Stimulated activated CD4-positive, alpha-beta T cell treated with anti-CD3 and anti-CD28 coated beads, TNF-alpha, amount 100 ng/mL, for 24 hours (primary cell): ENCODE results near the gene PSPN.
A peak's percentile ranks its signal among the peaks of the same experiment; 100 is the strongest.

Experiments used
- DNase-seq, 3 experiments: peaks; one replicate each; pipeline ENCODE4 v3.0.0-alpha.2; 2020; ENCODE audit warnings: low read depth in 3 of 3

Gene PSPN, protein sequence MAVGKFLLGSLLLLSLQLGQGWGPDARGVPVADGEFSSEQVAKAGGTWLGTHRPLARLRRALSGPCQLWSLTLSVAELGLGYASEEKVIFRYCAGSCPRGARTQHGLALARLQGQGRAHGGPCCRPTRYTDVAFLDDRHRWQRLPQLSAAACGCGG

DNA sequence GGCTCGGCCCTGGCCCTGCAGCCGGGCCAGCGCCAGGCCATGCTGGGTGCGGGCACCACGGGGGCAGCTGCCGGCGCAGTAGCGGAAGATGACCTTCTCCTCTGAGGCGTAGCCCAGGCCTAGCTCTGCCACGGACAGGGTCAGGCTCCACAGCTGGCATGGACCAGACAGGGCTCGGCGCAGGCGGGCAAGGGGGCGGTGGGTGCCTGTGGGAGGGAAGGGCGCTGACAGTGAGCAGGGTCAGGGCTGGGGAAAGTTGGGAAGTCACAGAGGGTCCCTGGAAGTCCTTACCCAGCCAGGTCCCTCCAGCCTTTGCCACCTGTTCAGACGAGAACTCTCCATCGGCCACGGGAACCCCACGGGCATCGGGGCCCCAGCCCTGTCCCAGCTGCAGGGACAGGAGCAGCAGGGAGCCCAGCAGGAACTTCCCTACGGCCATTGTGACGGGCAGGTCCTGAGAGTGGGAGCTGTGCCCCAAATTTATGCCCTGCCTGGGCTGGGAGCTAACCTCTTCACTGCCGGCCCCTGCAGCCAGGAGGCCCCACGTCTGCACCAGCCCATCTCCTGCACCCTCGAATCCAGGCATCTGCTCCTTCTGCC, at the start of gene PSPN:
Gene PSPN, minus strand, starts transcription at position 523 of the 600 bp plus-strand sequence. Its CDS starts 84 bp downstream, at position 439.
- no peak for DNase-seq

DNA sequence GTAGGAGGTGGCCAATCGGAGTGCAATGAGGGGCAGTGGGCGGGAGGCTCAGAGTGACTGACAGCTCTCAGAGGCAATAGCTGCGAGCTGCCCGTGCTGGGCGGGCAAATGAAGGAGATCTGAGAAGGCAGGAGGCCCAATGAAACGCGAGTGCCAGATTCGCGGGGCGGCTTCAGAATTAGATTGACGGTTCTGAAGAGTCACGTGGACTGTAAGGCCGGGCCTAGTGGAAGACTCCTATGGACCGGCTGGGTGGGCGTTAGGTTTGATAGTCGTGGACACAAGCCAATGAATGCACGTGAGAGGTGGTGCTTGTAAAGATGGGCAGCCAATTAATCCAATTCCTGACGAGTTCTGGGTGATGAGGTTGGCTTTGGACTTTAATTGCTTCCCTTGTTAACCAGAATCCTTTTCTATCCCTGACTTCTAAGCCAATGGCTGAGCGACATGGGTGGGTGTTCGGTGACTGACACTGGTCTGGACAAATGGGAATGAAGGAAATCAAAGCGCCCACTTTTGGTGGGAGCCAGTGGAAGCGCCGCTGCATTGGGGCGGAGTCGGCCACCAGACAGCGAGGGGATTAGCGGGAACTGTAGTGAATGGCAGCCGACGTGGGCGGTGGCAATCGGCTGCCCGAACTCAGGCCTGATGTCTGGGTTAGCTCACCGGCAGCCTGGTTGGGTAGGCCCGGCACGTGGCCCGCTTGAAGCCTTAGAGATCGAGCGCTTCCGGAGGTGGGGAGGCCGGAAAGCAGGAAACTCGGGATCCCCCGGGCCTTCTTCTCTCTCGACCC, 49.4 kb upstream of the PSPN start:
- DNase-seq, result peak; percentile 97 to 99 (median 99)

DNA sequence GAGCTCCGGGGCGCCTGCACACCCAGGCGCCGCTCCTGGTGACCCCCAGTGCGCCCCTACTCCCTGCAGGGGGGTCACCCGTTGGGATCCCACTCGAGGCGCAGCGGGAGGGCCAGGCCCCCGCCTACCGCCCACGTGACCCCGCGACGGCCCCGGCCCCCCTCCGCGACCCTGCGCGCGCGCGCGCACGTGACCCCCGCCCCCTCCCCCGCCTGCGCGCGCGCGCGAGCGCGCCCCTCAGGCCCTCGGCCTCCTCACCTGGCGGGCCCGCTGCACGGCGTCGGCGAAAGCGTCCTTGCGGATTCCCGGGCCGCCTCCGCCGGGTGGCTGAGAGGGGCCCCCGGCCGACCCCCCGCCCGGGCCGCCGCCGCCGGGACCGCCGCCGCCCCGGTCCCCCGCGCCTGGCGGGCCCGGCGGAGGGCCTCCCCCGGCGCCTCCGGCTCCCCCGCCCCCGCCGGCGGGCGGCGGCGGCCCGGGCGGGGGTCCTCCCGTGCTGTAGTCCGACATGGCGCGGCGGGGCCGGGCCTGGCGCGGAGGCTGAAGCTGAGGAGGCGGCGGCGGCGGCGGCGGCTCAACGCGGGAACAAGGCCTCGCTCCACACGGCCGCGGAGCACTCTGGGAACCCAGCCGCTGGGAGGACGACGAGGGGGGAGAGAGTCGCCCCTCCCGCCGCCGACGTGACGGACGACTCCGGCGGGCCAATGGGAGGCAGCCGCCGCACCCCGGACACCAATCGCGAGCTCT, 48.6 kb upstream of the PSPN start, which contains the start of gene KHSRP:
Gene KHSRP, minus strand, starts transcription at position 617 of the 744 bp plus-strand sequence. Its CDS starts 110 bp downstream, at position 507.
- DNase-seq, result peak in 1 of 3 experiments; percentile 26

- DNase-seq, result peak in 1 of 3 experiments; percentile 40
These were observed 47.9 kb upstream of the PSPN start for GRCh38 chr19:6423499-6424194.

DNA sequence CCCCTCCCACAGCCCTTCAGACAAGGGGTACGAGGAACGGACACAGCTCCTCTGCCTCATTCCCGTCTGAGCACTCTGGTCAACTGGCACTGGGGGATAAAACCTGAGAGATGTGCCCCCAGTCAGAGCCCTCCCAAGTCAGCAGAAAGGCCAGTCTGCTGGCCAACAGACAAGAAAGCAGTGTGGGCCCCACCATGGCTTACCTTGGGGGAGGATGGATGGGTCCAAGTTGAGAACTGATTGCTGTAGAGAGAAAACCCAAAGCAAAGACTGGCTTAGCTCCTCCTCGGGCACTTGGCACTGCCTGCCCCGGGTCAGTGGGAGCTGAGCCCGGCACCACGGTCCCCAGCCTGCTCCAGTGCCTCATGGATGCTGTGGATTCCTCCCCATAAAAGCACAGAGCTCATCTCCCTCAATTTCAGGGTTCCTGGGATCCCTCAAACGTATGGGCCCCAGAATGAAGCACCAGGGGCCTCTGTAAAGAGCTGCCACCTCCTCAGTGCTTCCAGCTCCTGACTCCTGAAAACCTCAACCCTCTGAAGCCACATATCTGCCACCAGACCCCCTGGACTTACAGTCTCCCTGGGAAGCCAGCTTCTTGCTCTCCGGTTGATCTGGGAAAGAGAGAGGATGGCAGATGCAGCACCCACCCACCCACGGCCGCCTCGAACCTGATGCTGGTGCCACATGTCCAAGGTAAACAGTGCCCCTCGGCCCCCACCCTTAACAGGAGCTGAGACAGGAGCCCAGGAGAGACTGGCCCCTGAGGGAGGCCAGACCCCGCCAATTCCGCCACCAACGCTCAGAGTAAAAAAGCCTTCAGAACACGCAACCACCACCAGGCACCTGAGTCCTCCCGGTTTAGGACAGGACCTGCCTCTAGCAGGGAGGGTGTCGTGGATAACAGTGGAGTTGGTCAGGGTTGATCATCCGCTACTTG, 45.6 kb upstream of the PSPN start:
- no peak for DNase-seq

GRCh38 chr19:6418562-6418932, 42.8 kb upstream of the PSPN start:
- DNase-seq, result no peak

DNA sequence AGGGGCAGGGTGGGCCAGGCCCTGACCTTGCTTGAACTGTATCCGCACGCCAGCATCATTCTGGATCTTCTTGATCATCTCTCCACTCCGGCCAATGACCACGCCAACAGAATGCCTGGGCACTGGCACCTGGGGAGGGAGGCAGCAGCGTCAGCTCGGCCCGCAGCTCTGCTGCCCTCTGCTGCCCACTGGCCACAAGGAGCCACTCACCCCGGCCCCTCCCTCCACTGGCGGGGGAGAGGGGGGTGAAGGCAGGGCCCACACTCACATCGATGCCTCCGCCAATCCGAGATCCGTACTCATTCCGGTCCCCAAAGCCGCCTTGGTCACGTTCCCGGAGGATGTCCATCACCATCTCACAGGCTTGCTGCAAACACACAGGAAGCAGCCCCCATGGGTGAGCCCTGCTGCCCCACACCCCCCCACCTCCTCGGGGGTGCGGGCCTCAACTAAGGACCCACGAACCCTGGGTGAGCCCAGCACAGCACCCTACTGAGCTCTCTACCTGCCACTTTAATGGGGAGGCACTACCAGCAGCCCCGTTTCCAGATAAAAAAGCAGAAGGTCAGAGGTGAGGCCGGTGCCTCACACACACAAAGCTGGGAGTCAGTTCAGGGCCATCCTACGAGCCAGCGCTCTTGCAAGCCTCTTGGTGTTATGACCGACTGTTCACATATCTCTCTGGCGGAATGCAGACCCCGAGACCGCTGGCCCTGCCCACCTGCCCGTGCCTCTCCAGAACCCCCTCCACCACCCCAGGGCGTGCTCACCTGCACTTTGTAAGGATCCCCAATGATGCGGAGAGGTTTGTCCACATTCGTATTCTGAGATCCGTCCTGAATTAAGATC, 42.2 kb upstream of the PSPN start:
- DNase-seq, result no peak

- DNase-seq, result no peak
These were observed 41.1 kb upstream of the PSPN start for GRCh38 chr19:6416658-6417405.

DNA sequence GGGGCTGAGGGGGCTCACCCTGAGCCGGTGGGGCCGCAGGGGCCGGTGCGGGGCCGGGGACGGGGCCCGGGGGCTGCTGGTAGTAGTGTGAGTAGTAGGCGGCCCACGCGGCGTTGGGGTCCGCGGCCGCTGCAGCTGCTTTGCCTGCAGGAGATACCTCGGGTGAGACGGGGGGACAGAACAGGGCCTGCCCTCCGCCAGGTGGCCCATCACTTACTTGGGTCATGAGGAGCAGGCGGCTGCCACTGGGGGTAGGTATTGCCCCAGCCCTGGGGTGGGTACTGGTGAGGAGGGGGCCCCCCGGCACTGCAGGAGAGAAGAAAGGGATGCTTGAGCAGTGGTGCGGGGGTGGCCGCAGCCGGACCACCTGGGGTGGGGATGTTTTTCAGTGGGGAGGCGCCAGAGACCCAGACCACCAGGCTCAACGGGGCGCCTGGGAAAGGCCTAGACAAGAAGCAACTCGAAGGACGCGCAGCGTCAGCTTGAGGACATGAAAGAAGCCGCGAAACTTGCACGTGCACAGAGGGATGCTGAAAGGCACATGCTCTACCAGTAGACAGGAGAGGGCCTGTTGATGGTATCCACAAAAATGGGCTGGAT, 40.0 kb upstream of the PSPN start:
- DNase-seq, result no peak

DNA sequence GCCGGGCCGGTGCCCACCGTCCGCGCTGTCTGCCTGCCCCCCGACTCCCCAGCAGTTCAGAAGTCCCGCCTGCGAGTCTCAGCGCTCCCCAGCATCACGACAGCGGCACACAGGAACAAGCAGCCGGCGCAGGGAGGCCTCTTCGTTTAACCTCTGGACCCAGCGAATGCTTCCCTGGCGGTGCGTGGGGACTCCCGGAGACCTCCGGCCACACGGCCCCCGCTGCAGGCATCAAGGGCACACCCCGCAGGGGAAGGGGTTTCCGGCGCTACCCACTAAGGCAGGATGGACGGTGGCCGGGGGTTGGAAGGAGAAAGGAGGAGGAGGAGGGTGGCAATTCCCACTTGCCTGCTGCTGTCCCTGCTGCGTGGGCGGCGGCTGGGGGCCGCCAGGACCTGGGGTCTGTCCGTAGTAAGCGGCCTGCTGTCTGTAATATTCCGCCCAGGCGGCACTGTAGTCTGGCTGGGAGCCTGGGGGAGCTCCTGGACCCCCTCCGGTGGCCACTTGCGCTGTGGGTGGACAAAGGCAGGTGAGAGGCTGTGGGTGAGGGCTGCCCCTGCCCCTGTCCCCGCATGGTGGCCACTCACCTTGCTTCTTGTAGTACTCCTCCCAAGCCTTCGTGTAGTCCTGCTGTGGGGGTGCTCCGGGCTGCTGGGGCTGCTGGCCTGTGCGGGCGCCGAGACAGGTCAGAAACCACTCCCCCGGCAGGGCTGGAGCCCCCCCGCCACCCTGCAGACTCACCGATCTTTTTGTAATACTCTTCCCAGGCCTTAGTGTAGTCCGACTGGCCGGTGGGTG, 39.3 kb upstream of the PSPN start:
- no peak for DNase-seq

GRCh38 chr19:6413721-6414643, 38.2 kb upstream of the PSPN start:
- DNase-seq, result no peak

DNA sequence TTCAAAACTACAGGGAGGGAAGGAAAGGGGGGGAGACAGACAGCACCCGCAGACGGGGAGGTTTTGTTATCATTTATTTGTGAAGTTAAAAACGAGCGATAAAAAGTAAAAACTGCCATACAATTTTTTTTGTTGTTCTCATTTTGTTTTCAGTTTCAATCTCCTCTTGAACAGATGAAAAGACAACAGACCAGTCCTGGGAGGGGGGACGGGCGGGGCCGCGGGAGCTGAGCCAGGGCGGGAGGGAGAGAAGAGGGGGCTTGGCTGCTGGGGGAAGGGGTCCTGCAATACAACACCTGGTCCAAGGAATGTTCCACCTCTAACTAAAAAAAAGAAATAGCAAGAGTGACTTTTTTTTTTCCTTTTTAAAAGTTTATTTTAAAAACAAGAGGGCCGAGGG, 37.6 kb upstream of the PSPN start:
- no peak for DNase-seq

- DNase-seq, result peak in 2 of 3 experiments; percentile 35 to 54
These were observed 36.8 kb upstream of the PSPN start for GRCh38 chr19:6412447-6413091.

- no peak for DNase-seq
These were observed 36.3 kb upstream of the PSPN start for GRCh38 chr19:6412061-6412446.

DNA sequence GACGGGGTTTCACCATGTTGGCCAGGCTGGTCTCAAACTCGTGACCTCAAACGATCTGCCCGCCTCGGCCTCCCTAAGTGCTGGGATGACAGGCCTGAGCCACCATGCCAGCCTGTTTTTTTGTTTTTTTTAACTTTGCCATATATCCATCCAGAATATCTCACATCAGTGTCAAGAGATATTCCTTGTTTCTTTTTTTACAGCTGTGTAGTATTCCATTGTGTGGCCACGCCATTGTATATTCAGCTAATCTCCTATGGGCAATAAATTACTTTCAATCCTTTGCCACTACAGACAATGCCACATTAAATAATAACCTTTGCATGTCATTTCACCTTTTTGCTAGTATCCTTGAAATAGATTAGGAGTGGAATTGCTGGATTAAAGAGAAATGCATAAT, 33.6 kb upstream of the PSPN start:
- no peak for DNase-seq

DNA sequence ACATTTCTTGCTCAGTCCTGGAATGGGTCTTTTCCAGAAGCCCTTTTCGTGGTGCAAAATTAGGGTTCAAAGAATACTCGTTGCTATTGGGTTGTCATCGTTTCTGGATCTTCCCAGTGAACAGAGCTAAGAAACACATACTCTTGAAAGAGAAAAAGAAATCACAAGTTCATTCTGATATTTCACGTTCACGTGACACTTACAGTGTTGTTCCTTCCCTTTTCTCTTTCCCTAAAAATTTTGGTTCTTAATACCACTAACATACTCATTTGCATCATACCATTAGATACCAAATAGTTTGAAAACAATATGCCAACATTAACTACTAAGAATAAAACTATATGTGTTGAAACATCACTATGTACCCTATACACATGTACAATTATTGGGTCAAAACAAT, 30.7 kb upstream of the PSPN start:
- DNase-seq, result no peak
